ENCODE data around the gene DPP10. TPM values are rescaled to one million over a fixed set of nuclear protein-coding genes. Genes with fewer than 3 reads are reported as not detected.

DPP10 gene
- total RNA-seq, 1 donor from 2014 or later, result not detected

GRCh38 chr2:115796078-115796477 lies 1353.6 kb downstream of the DPP10 start:
- no peaks in the 10 kb centered on the region for H3K36me3 ChIP-seq
- H3K27me3 ChIP-seq, result no peaks in the 10 kb centered on the region
- H3K4me1 ChIP-seq, result no peaks in the 10 kb centered on the region
- no peak overlapping the region for H3K27ac ChIP-seq
- no peak for DNase-seq (ENCODE audit: low spot score in 2 of 2)
- TF ChIP-seq CTCF (IDR thresholded peaks at IDR 0.05), result no peak
- intact Hi-C loops (cut with DNase I), result no loop called here
- H3K4me3 ChIP-seq, result no peak overlapping the region
- H3K9me3 ChIP-seq, result no peaks in the 10 kb centered on the region

DNA sequence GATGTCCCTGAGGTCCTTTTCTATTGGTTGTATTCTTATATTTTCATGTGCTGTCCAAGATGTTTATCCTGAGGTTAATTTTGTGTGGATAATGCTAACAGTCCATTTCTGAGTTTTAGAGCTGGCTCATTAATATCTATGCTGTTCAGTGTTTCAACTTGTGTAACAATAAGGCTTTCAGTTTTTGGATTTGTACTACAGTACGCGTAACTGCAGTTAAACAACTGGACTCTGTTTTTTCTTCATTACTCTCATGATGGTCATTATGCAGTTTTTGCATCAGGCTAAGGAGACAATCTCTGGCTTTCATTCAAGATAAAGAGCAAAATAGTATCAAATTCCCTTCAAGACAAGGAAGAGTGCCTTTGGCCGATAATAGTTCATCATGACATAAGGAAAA lies 1364.8 kb downstream of the DPP10 start:
- Histone ChIP-seq H3K4me1 (no peaks in the 10 kb centered on the region), H3K36me3 (no peaks in the 10 kb centered on the region), H3K27ac (no peak overlapping the region), H3K27me3 (no peaks in the 10 kb centered on the region), H3K9me3 (no peaks in the 10 kb centered on the region), H3K4me3 (no peak overlapping the region)
- intact Hi-C loops (cut with DNase I), result no loop called here
- no peak for DNase-seq (ENCODE audit: low spot score in 2 of 2)
- TF ChIP-seq CTCF (IDR thresholded peaks at IDR 0.05), result no peak

DNA sequence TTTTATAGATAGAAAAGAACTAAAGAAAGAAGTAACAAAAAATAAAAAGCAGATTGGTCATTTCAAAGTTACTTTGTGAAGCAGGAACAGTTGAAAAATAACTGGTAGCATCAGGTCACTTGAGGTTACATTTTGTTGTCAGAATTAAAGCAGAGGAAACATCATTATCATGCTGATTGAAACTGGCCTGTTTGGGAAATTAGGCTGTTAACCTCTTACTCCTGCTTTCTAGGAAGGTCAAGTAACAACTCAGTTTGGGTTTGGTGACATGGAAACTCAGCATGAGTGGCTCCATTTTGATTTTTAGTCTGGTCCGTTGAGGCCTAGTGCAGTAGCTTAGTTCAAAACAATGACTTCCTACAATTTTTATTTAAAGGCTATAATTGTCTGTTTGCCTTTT lies 1383.5 kb downstream of the DPP10 start:
- H3K4me1 ChIP-seq, result no peaks in the 10 kb centered on the region
- H3K36me3 ChIP-seq, result no peaks in the 10 kb centered on the region
- H3K27me3 ChIP-seq, result no peaks in the 10 kb centered on the region
- no peak for TF ChIP-seq CTCF (IDR thresholded peaks at IDR 0.05)
- H3K9me3 ChIP-seq, result no peaks in the 10 kb centered on the region
- intact Hi-C loops (cut with DNase I), result no loop called here
- no peak for DNase-seq (ENCODE audit: low spot score in 2 of 2)
- no peak overlapping the region for H3K27ac ChIP-seq
- no peak overlapping the region for H3K4me3 ChIP-seq

GRCh38 chr2:115833196-115833595 lies 1390.8 kb downstream of the DPP10 start:
- no peak overlapping the region for H3K4me3 ChIP-seq
- no peak for TF ChIP-seq CTCF (IDR thresholded peaks at IDR 0.05)
- intact Hi-C loops (cut with DNase I), result no loop called here
- no peaks in the 10 kb centered on the region for H3K4me1 ChIP-seq
- H3K27ac ChIP-seq, result no peak overlapping the region
- no peaks in the 10 kb centered on the region for H3K36me3 ChIP-seq
- DNase-seq (ENCODE audit: low spot score in 2 of 2), result no peak
- H3K9me3 ChIP-seq, result no peaks in the 10 kb centered on the region
- no peaks in the 10 kb centered on the region for H3K27me3 ChIP-seq

GRCh38 chr2:115838539-115838938 lies 1396.1 kb downstream of the DPP10 start:
- no peaks in the 10 kb centered on the region for H3K9me3 ChIP-seq
- H3K4me3 ChIP-seq, result no peak overlapping the region
- intact Hi-C loops (cut with DNase I), result no loop called here
- no peaks in the 10 kb centered on the region for H3K36me3 ChIP-seq
- H3K27ac ChIP-seq, result no peak overlapping the region
- H3K4me1 ChIP-seq, result no peaks in the 10 kb centered on the region
- no peak for DNase-seq (ENCODE audit: low spot score in 2 of 2)
- no peak for TF ChIP-seq CTCF (IDR thresholded peaks at IDR 0.05)
- no peaks in the 10 kb centered on the region for H3K27me3 ChIP-seq

GRCh38 chr2:115842306-115842705 lies 1399.9 kb downstream of the DPP10 start:
- Histone ChIP-seq H3K9me3 (no peaks in the 10 kb centered on the region), H3K4me1 (no peaks in the 10 kb centered on the region), H3K36me3 (no peaks in the 10 kb centered on the region), H3K4me3 (no peak overlapping the region), H3K27ac (no peak overlapping the region), H3K27me3 (no peaks in the 10 kb centered on the region)
- intact Hi-C loops (cut with DNase I), result no loop called here
- DNase-seq (ENCODE audit: low spot score in 2 of 2), result no peak
- TF ChIP-seq CTCF (IDR thresholded peaks at IDR 0.05), result no peak

All from ascending aorta (tissue), 2 donors.